HAP-1 (cell line): Measurements from ENCODE around the gene B4GALNT3.

ENCODE experiments used
- DNase-seq, 2 experiments: peaks; one replicate each; pipeline ENCODE4 v3.0.0-alpha.2; 2016 to 2020; ENCODE audit warnings: low spot score in 2 of 2
- H3K27me3 ChIP-seq: fragments of 250-450 bp; sonication (Bioruptor Pico); 2 replicates; pipeline ENCODE4 v1.5.1; 2020; ENCODE audit warnings: low read depth, mild to moderate bottlenecking, moderate library complexity
- H3K36me3 ChIP-seq: fragments of 250-450 bp; sonication (Bioruptor Pico); replicated peaks from 2 replicates; pipeline ENCODE4 v1.5.1; 2020; ENCODE audit warnings: mild to moderate bottlenecking
- H3K4me1 ChIP-seq: fragments of 250-450 bp; sonication (Bioruptor Pico); 2 replicates; pipeline ENCODE4 v1.5.1; 2020; ENCODE audit warnings: mild to moderate bottlenecking
- H3K4me3 ChIP-seq: fragments of 250-450 bp; sonication (Bioruptor Pico); 2 replicates; pipeline ENCODE4 v1.5.1; 2020; ENCODE audit warnings: mild to moderate bottlenecking, moderate library complexity
- H3K9me3 ChIP-seq: fragments of 250-450 bp; sonication (Bioruptor Pico); 2 replicates; pipeline ENCODE4 v1.5.1; 2020; ENCODE audit warnings: mild to moderate bottlenecking, moderate library complexity
- in situ Hi-C: fragments of 300-500 bp; cut with MboI; formaldehyde crosslinking; loops from 3 replicates; pipeline ENCODE4 v1.14.3; 2020; ENCODE audit warnings: low sequenced_read_pairs, inconsistent platforms, mixed read lengths

B4GALNT3 gene

DNA sequence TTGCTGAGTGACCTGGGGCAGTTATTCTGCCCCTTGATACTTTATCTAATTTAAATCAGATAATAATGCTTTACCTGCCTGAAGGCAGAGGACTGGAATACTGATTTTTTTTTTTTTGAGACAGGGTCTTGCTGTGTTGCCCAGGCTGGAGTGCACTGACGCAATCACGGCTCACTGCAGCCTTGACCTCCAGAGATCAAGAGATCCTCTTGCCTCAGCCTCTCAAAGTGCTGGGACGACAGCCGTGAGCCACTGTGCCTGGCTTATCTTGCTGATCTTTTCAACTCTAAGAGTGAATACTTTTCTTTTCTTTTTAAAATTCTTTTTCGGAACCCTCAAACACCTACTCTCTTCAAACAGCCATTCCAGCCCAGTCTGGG, 699 bp upstream of the B4GALNT3 start:
- Histone ChIP-seq H3K4me1 (peaks cover 4% of the 10 kb centered on the region; the same call in 1 of the 2 replicates), H3K9me3 (no peaks in the 10 kb centered on the region; the same call in 1 of the 2 replicates), H3K27me3 (no peaks in the 10 kb centered on the region), H3K4me3 (peak overlapping the region; percentile 63), H3K36me3 (no peaks in the 10 kb centered on the region)
- in situ Hi-C loops: no loop called here
- DNase-seq: no peak

DNA sequence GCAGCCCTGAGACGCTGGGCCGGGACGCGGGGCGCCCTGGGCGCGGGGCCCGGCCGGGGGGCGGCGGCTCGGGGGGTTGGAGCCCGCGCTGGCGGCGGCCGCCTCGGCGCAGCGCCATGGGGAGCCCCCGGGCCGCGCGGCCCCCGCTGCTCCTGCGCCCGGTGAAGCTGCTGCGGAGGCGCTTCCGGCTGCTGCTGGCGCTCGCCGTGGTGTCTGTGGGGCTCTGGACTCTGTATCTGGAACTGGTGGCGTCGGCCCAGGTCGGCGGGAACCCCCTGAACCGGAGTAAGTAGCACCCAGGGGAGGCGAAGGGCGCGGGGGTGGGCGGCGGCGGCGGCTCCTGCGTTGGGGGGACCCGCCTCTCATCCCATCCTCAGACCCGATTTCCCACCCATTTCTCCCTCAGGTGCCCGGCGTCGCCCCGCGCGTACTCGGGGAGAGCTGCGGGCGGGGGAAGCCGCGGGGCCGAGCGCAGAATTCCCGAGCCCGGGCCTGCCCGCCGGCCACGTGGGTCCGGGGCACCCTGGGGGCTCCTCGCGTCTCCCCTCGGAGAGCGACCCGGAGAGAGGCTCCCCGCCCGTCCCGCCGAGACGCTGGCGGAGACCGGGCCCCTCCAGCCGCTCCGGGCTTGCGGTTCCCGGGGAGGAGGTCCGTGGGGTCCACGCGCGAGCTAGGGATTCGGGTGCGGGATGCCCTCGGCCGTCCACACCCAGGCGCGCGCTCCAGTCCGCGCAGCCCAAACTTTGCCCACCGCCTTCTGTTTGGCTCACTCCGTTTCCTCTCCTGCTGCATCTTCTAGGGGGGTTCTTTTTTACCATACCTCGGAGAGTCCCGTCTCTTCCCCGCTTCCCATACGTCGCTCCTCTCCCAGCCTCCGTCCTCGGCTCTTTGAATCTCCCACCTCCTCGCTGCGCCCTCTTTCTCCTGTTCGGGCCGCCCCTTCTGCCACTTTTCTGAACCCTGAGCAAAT, 807 bp downstream of the B4GALNT3 start:
- H3K4me3 ChIP-seq: peak overlapping the region; percentile 63
- H3K36me3 ChIP-seq: no peaks in the 10 kb centered on the region
- peak in 1 of 2 experiments; percentile 40 for DNase-seq
- no peaks in the 10 kb centered on the region for H3K27me3 ChIP-seq
- no peaks in the 10 kb centered on the region for H3K9me3 ChIP-seq
- in situ Hi-C loops: no loop called here
- H3K4me1 ChIP-seq: peaks cover 4% of the 10 kb centered on the region; the same call in 1 of the 2 replicates

DNA sequence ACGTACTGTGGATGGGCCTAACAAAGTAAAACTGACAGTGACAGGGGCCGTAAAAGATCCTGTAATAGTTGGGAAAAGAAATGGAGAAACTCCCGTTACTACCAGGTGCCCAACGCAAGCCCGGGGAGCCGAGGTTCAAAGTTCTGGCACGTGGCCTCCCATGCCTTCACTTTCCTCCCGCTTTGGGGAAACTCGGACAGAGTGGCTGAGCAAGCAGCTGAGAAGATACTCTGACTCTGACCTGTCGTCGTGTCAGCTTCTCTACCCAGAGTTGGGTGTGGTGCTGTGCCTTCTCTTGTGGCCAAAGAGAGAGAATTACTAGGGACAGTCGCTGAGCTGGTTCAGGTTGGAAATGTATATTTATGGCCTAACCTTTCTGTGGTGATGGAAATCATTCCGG, 1.7 kb downstream of the B4GALNT3 start:
- Histone ChIP-seq H3K4me3 (peak overlapping the region; percentile 63), H3K27me3 (no peaks in the 10 kb centered on the region), H3K9me3 (no peaks in the 10 kb centered on the region), H3K4me1 (peaks cover 4% of the 10 kb centered on the region; the same call in 1 of the 2 replicates), H3K36me3 (no peaks in the 10 kb centered on the region)
- in situ Hi-C loops: no loop called here
- no peak for DNase-seq

DNA sequence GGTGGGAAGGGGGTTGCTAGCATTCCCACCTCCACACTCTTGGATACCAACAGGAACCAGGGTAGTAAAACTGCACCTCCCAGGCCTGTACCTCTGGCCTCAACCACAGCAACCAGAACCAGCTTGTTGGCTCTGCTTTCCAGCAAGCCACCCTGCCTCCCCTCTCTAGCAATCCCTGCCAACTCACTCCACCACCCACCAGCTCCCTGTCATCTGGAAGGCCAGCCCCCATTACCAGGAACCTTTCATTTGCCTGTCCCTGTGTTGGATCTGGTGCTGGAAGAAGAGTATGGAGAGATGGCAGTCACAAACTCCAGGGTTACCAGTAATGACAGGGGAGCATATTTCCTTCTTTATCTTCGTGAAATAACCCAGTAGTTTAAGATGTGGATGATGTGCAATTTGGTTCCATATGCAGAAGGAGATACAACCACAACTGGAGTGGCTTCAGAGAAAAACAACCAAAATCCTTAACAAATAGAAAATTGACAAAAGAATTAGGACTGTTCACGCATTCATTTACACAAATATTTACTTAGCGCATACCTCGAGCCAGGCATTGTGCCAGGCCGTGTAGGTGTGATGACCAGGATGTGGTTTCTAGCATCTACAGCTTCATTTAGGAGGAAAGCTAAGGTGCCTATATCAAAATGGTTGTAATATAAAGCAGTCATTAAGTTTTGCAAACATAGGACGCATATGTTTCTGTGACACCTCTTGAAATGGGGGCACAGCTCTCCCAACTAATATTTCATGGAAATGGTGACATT, 3.4 kb downstream of the B4GALNT3 start:
- in situ Hi-C loops: no loop called here
- H3K36me3 ChIP-seq: no peaks in the 10 kb centered on the region
- no peaks in the 10 kb centered on the region for H3K27me3 ChIP-seq
- H3K9me3 ChIP-seq: no peaks in the 10 kb centered on the region
- no peak overlapping the region for H3K4me3 ChIP-seq
- no peak for DNase-seq
- H3K4me1 ChIP-seq: peaks cover 4% of the 10 kb centered on the region; the same call in 1 of the 2 replicates

DNA sequence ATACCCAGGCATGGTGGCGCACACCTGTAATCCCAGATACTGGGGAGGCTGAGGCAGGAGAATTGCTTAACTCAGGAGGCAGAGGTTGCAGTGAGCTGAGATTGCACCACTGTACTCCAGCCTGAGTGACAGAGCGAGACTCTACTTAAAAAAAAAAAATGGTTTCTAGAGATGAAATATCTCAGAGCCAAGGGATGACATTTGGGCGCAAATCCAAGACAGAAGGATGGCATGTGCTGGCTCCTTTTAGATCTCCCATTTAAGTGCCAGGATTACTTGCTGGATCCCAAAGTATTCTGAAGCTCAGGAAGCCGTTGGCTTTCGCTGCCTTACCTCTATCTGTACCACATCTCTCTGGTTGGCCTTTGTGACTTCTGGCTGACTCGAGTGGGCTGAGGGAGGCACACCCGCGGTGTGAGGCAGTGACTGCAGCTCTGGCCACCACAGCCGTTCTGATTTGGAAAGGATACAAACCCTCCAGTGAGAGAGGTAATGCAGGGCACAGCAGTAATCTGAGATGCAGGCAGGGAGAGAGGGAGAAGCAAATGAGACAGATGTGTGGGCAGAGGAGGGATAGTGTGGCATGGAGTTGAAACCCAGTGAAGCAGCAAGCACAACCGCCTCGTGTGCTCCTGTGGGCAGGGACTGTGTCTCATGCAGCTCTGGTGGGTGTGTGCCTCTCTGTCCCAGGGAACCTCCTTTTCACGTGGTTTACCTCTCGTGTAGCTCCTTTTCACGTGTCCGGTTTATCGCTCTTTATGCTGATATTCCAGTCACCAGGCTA, 4.9 kb downstream of the B4GALNT3 start:
- Histone ChIP-seq H3K36me3 (no peaks in the 10 kb centered on the region), H3K4me3 (no peak overlapping the region), H3K4me1 (no peaks in the 10 kb centered on the region; the same call in 1 of the 2 replicates), H3K27me3 (no peaks in the 10 kb centered on the region), H3K9me3 (no peaks in the 10 kb centered on the region)
- in situ Hi-C loops: no loop called here
- DNase-seq: no peak

DNA sequence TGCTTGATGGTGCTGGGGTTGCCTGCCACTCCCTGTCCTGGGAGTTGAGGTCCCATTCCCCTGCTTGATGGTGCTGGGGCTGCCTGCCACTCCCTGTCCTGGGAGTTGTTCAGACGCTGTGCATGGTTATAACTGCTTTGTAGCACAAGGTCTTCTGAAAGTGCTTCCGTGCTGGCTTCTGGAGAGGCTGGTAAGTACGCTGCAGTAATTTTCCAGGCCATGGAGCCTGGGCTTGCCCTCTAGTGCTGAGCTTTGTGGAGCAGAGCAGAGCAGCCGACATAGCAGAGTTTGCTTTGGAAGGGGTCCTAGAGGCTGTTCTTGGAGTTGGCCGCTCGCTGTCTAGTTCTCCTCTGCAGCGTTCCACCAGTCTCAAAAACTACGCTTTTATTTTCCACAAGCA, 6.3 kb downstream of the B4GALNT3 start:
- DNase-seq: no peak
- in situ Hi-C loops: no loop called here
- Histone ChIP-seq H3K9me3 (no peaks in the 10 kb centered on the region), H3K36me3 (no peaks in the 10 kb centered on the region), H3K4me1 (no peaks in the 10 kb centered on the region; the same call in 1 of the 2 replicates), H3K27me3 (no peaks in the 10 kb centered on the region), H3K4me3 (no peak overlapping the region)

DNA sequence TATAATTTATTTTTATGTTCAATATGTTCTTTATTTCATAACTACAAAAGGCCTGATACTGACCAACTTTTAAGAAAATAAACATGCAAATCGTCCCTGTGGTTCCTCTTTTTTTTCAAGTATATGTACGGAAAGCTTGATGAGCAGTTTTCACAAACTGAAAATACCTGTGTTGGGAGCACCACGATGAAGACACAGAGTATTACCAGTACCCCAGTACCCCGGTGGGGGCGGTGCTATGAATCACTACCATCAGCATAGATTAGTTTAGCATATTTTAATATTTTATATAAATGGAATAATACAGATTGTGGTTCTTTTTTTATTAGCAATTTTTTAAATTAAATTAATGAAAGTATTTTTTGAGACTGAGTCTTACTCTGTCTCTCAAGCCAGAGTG, 7.0 kb downstream of the B4GALNT3 start:
- in situ Hi-C loops: no loop called here
- no peaks in the 10 kb centered on the region for H3K27me3 ChIP-seq
- H3K4me3 ChIP-seq: no peak overlapping the region
- DNase-seq: no peak
- H3K9me3 ChIP-seq: no peaks in the 10 kb centered on the region
- H3K36me3 ChIP-seq: no peaks in the 10 kb centered on the region
- H3K4me1 ChIP-seq: no peaks in the 10 kb centered on the region

DNA sequence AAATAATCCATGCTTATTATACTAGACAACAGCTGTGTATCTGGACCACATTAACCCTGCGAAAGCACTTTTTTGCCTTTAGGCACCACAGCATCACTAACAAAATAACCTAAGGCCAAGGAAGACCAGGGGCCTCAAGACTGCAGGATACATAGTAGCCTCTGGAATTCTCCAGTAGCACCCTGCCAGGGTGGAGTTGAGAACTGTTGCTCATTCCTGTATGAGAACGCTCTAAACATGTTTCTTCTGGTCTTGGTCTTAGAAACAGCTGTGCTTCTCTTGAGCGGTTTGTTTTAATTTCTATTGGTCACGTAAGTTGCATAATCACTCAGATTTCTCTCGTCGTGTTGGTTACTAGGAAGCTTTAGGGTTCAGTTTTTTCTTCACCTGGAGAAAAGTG, 7.9 kb downstream of the B4GALNT3 start:
- Histone ChIP-seq H3K36me3 (no peaks in the 10 kb centered on the region), H3K9me3 (no peaks in the 10 kb centered on the region), H3K4me3 (no peak overlapping the region), H3K4me1 (no peaks in the 10 kb centered on the region), H3K27me3 (no peaks in the 10 kb centered on the region)
- no peak for DNase-seq
- in situ Hi-C loops: no loop called here

DNA sequence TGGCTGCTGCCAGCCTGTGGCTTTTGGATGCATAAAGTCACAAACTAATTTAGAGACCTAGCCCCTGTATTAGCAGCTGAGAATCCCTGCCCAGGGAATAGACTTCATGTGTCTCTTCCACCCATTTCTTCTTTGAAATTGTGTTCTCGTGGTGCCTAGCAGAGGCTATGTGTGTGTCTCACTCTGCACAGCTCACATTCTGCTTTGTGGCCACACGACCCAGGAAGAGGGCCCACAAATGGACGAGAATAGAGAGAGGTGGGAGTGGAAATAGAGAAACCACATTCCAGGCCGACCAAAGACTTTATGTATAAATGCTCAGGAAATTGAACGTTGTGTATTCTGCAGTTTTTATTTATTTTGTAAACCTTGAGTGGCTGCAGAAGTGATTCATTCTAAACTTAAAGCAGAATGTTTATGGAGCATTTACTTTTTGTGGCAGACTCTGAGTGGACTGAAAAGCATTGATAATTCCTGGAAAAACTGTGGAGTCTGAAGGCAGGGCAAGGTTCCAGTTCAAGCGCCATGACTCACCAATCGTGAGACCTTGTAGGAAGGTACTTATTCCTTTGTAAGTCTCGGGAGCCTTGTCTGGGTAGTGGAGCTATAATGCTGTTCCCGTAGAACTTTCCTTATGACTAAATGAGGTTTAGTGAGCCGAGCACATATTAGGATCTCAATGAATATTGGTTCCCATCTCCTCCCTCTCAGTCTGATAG, 9.1 kb downstream of the B4GALNT3 start:
- no peaks in the 10 kb centered on the region for H3K36me3 ChIP-seq
- no peaks in the 10 kb centered on the region for H3K4me1 ChIP-seq
- no peaks in the 10 kb centered on the region for H3K27me3 ChIP-seq
- H3K9me3 ChIP-seq: no peaks in the 10 kb centered on the region
- in situ Hi-C loops: no loop called here
- H3K4me3 ChIP-seq: no peak overlapping the region
- no peak for DNase-seq

DNA sequence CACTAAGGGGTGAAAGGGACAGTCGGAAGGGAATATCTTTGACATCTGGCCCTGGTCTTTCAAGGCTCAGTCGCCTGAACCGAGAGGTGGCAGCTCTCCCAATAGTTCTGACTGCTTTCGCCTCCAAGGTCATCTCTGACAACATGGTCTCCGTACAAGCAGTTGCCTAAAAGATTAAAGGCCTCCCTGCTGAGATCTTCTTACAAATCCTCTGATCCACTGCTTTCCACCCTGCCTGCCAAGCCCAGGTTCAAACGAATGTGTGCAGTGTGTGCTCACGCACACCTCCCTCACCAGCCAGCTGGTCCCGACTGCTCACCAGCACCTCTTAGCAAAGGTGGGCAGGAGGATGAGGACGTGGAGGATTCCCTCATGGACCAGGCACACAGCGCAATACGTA, 10.4 kb downstream of the B4GALNT3 start:
- H3K27me3 ChIP-seq: no peaks in the 10 kb centered on the region
- 0 out of 2 replicates have a peak, but pooled peaks cover 3% of the 10 kb centered on the region for H3K36me3 ChIP-seq
- in situ Hi-C loops: no loop called here
- DNase-seq: no peak
- H3K9me3 ChIP-seq: no peaks in the 10 kb centered on the region
- no peak overlapping the region for H3K4me3 ChIP-seq
- no peaks in the 10 kb centered on the region for H3K4me1 ChIP-seq

DNA sequence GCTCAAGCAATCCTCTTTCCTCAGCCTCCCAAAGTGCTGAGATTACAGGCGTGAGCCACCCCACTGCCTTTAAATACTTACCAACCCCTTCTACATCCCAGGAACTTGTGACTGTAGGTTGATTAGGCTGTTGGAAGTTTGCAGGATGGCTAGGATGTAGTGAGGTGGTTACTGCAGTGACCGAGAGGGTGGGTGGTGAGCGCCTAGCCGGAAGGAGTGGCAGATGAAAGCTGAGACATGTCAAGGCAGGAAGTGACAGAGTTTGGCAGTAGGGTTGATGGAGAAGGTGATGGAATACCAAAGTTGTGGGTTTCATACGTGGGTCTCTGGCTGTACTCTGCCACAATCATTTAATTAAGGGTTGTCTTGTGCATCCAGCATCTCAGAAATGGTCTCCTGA, 13.5 kb downstream of the B4GALNT3 start:
- in situ Hi-C loops: no loop called here
- no peak overlapping the region for H3K4me3 ChIP-seq
- H3K36me3 ChIP-seq: 0 out of 2 replicates have a peak, but pooled peaks cover 3% of the 10 kb centered on the region
- no peak for DNase-seq
- H3K9me3 ChIP-seq: no peaks in the 10 kb centered on the region
- no peaks in the 10 kb centered on the region for H3K4me1 ChIP-seq
- no peaks in the 10 kb centered on the region for H3K27me3 ChIP-seq

DNA sequence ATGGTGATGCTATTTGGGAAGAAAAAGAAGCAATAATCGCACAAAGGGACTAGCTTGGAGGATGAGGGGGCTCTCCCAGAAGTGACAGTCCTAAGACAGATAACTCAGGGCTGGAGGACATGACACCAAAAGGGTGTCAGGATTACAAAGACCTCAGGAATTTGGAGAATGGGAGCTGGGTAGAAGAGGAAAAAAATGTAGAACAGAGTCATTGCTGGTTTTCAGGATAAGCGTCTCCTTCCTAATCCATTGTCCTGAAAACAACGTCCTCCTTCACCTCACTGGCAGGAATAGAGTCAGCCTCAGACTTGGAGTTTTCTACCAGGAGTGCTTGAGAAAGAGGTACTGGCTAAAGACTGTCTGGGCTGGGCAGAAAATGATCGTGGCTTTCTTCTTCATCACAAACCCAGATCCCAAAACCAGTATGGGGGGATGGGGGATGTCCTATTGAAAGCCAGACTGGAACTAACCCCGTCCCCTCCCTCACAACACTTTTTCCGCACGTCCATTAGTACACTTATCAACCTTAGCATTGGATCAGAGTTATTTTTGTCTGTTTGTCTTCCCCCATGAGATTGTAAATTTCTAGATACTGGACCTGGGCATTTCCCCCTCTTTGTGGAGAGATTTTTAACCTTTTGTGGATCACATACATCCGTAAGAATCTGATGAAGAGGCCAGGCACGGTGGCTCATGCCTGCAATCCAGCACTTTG, 14.3 kb downstream of the B4GALNT3 start:
- Histone ChIP-seq H3K4me3 (no peak overlapping the region), H3K9me3 (no peaks in the 10 kb centered on the region), H3K4me1 (no peaks in the 10 kb centered on the region), H3K27me3 (no peaks in the 10 kb centered on the region), H3K36me3 (0 out of 2 replicates have a peak, but pooled peaks cover 3% of the 10 kb centered on the region)
- in situ Hi-C loops: no loop called here
- no peak for DNase-seq
